ENCODE measurements around the gene RGS2.

Gene RGS2

GRCh38 chr1:192832492-192832891, 23.7 kb downstream of the RGS2 start:
- no peak for DNase-seq

- DNase-seq, result no peak
Measured at GRCh38 chr1:192835116-192835515, 26.3 kb downstream of the RGS2 start.

GRCh38 chr1:192839162-192840066, 30.6 kb downstream of the RGS2 start:
- no peak for DNase-seq

GRCh38 chr1:192844360-192844759, 35.5 kb downstream of the RGS2 start:
- no peak for DNase-seq

GRCh38 chr1:192846950-192847349, 38.1 kb downstream of the RGS2 start:
- DNase-seq, result no peak

GRCh38 chr1:192849011-192849410, 40.2 kb downstream of the RGS2 start:
- DNase-seq, result no peak

GRCh38 chr1:192849442-192849841, 40.6 kb downstream of the RGS2 start:
- DNase-seq, result no peak

- no peak for DNase-seq
Measured at GRCh38 chr1:192852001-192852947, 43.4 kb downstream of the RGS2 start.

- no peak for DNase-seq
Measured at GRCh38 chr1:192858456-192858855, 49.6 kb downstream of the RGS2 start.

- no peak for DNase-seq
Measured at GRCh38 chr1:192859808-192860207, 51.0 kb downstream of the RGS2 start.

GRCh38 chr1:192860478-192861185, 51.8 kb downstream of the RGS2 start:
- no peak for DNase-seq

GRCh38 chr1:192861860-192862259, 53.0 kb downstream of the RGS2 start:
- no peak for DNase-seq

Data from AML-193 (cell line).